Measurements from ENCODE around the gene EEFSEC.

Gene EEFSEC

DNA sequence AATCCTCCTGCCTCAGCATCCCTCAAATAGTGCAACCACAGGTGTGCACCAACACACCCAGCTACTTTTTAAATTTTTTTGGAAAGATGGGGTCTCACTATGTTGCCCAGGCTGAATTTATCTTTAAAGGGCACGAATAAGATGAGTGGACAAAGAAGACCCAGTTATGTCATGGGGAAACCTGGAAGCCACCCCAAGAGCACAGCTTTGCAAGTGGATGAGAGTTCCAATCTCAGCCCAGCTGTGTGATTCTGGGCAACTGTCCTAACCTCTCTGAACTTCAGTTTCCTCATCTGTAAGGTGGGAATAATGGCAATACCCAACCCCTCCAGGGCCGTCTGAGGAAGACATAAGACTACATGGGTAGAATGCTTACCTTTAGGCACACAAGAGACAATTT is 281.2 kb downstream of the EEFSEC start:
- no peak for DNase-seq

DNA sequence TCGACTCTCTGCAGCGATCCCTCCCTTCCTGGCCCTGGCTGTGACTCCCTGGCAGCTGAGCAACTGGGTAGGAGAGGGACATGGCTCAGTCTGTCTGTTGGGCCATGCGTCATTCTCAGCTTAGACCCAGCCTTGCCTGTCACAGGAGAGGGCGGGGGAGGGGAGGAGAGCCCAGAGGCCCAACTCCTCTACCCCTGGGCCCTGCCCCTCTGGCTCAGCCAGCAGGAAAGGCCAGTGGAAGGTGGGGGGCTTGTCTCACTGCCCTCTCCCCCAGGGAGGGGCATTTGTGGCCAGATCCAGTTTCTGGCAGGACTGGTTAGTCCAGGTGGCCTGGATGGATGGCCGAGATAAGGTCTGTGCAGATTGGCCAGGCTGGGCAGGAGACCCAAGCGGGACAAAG is 281.8 kb downstream of the EEFSEC start:
- no peak for DNase-seq

DNA sequence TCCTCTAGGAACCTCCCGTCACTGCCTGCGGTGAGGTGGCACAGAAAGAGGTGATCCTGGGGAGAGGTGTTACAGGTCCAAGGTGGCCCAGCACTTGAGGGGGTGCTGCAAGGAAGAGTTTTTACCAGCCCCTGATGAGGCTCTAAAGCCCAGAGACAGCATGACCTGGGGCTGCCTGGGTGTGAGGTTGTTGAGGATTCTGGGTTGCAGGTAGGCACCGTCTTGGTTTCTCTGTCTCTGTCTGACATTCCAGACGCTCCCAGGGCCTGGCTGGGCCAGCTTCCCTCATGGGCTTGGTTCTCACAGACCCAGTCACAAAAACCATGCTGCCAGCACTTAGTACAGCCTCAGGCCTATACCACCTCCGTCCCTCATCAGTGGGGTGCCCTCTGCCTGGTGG is 282.3 kb downstream of the EEFSEC start:
- no peak for DNase-seq

DNA sequence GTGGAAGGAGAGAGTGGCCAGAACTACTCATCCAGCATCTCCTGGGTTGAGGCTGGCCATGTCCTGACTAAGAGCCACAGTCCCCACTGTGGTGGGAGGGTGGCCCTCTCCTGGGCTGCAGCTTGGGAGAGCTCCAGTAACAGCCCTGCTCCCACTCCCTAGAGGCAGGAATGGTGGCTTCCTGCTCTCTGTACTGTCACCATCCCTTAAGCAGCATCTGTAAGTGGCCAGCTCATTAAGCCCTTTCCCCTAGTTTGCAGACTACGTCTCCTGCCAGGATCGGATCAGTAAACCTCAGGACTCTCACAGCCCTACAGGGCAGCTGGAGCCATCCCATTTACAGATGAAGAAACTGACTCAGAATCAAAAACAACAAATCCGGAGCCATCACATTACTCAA is 282.9 kb downstream of the EEFSEC start:
- DNase-seq, result no peak

DNA sequence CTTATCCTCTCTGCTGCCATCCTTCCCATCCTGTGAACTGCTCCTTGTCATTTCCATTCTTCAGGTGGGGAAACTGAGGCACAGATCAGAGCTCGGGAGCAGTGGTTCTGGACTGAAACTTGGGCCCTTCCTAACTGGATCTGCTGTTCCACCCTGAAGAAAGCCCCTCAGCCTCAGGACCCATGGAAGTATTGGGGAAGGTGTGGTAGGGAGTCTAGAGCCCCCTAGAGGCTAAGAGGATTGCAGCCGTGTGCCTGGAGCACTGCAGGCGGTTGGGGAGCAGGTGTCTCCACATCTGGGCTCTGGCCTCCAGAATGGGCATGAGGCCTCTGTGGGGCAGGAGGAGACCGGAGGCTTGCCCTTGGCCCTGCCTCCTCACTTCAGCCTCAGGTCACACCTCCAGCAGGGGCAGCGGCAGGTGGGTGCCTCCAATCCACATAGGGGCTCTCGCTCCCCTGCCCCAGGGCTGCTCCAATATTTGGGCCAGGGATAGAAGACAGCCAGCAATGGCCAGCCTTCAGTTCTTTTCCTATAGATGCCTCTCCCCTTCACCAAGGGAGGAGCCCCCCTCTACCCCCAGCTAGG is 285.3 kb downstream of the EEFSEC start:
- DNase-seq, result no peak

DNA sequence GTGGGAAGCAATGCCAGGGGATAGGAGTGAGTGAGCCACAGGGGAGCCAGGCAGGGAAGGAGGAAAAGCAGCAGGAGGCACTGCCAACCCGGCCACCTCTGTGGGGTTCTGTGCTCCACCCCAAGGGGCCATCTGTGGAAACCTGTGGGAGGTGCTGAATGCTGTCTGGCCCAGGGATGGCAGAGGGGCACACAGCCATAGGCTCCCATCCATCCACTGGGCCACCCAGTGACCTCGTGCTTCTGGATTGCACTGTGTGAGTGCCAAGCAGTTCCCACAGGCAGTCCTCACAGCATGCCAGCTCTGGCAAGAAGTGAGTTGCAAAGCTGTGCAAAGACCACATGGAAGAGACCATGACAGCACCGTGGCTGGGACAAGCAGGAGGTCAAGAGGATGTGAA is 285.9 kb downstream of the EEFSEC start:
- no peak for DNase-seq

DNA sequence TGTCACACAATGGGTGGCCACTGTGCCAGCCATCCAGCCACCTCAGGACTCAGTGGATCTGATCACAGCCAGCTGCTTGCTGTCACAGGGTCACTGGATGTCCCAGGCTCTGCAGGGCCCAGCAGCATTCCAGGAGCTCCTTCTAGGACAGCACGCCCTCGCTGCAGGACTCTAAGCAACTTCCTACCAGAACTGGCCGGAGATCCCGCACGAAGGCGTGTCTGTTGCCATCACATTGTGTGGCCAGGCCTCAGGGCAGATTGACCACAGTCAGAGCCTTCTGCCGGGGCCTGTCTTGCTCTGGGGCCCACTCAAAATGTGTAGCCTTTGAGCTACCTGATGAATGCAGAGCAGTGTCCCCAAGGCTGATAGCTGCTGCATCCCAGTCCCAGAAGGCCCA is 288.8 kb downstream of the EEFSEC start:
- DNase-seq, result no peak

DNA sequence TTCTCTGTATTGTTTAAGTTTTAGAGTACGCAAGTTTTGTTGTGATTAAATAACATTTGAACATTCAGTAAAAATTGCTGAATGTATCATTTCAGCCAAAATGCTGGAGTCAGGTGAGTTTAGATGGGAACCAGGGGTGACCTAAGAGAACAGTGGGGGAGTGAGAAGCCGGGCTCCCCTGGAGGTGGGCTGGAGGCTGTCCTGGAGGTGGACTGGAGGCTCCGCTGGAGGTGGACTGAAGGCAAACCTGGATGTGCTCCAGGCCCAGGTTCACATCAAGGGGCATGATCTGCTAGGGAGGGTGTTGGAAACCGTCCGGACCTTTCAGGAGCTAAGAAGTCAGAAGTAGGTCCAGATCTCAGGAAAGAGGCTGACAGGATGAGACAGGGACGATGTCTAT is 289.7 kb downstream of the EEFSEC start:
- DNase-seq, result no peak

DNA sequence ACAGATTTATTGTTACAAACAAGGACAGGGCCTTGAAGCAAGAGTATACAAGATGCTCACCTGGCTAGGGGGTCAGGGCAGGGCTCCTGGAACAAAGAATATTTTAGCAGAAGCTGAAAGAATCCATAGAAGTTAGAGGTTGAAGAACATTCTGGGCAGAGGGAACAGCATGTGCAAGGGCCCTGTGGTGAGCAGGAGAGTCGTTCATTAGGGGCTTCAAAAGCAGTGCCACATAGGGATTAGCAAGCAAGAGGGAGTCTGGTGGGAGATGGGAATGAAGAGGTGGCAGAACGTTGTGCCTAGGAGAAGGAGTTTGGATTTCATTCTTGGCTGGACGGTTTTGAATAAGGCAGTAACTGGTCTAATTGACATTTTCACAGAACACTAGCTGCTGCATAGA is 290.5 kb downstream of the EEFSEC start:
- no peak for DNase-seq

DNA sequence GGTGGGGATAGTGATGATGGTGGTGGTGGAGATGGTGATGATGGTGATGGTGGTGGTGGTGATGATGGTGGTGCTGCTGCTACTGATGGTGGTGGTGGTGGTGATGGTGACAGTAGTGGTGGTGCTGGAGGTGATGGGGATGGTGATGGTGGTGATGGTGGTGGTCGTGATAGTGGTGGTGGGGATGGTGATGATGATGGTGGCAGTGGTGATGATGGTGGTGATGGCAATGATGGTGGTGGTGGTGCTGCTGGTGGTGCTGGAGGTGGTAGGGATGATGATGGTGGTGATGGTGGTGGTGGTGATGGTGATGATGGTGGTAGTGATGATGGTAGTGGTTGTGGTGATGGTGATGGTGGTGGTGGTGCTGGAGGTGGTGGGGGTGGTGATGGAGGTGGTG is 292.1 kb downstream of the EEFSEC start:
- no peak for DNase-seq

DNA sequence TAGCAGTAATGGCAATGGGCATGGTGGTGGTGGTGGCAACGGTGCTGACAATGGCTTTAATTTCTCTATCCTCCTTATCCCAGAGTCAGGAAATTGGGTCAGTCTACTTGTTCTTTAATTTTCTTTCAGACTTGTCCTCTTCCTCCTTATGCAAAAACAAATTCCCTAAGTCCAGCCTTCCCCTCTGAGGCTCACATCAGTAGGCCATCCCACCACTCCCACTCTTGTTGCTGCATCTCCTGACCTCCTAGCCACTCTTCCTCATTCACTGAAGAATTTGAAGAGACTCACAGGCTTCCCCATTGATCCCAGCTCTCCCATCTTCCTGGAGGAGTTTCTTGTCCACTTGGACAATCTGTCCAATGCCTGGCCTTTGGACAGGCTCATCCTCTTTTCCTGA is 293.5 kb downstream of the EEFSEC start:
- DNase-seq, result no peak

DNA sequence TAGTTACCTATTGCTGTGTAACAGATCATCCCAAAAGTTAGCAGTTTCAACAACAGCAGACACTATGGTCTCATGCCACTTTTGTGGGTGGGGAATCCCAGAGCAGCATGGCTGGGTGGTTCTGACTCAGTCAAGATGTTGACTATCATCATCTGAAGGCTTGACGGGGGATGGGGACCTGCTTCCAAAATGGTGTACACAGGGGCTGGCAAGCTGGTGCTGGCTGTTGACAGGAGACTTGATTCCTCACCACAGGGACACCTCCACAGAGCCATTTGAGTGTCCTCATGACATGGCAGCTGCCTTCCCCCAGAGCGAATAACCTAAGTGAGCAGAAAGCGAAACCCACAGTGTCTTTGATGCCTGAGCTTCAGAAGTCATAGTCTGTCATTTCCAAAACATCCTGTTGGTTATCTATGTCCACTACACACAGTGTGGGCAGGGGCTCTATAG is 294.3 kb downstream of the EEFSEC start:
- no peak for DNase-seq

DNA sequence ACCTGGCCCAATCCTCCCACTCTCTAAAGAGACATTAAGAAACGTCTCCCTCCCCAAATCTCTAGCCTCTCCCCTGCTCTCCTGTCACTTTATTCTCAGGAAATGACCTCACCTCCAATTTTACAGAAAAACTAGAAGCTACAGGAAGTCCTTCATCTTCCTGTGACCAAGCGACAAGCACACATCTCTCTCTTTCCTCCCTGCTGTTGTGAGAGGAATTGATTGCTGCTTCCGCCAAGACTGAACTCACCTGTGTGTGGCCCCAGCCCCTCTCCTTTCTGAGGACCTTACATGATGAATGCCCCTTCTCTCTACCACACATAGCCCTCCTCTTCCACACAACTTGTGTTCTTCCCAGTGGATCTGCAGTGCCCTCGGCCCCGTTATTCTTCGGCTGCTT is 295.2 kb downstream of the EEFSEC start:
- DNase-seq, result no peak

DNA sequence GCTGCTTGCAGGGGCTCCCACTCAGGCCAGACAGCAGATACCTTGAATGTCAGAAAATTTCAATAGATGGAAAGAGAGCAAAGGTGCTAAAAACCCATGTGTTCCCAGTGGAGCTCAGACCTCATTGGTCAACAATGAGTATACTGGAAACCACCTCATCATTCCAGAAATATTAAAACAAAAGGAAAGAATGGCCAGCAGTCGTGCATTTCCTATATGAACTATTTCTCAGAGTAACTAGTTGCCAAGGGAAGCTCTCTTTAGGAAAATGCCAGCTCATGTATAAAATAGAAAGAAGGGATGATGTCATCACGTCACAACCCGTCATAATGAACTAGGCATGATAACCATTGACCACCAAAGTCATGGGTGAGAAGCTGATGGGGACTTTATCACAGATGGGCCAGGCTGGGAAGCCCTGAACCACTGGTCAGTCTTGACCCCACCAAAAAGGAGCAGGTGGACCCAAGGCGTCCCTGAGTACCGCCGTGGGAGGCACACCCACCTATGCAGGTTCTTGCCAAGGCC is 295.9 kb downstream of the EEFSEC start:
- no peak for DNase-seq

DNA sequence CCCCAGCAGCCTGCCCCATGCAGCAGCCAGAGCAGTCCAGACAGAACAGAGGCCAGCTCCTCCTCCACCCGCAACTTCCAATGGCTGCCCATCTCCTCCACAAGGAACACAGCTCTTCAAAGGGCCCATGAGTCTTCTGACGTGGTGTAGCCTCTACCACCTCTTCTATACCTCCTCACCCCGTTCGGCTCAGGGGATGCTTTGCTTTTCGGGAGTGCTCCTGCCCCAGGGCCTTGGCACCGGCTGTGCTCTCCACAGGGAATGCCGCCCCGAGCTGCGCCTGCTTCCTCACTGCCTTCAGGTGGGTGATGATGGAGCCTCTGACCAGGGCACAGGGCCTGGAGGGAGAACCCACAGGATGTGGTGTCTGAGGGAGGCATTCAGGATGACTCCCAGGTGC is 298.8 kb downstream of the EEFSEC start:
- no peak for DNase-seq

DNA sequence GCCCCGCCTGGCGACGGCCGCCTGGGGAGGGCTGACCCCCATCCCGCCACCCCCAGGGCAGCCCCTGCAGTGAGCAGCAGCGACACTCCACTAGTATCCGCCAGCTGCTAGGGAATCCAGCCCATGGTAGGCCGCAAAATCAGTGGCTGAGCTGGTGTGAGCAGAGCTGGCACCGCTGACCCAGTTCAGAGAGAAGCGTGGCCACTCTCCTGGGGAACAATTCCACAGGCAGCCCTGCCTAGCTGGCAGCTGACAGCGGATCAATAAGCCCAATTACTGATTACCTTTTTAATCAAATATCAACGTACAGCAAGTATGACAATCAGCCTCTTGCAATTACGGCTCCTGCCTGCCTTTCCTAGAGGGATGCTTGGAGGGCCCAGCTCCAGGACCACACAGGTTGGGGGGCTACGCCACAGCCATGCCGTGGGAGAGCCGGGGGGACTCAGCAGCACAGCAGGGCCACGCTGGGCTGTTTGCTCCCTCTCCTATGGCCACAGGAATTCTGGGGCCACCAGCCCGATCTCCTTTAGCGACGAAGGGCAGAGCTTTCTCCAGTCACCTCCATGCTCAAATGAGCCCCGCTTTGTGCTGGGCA is 299.5 kb downstream of the EEFSEC start:
- no peak for DNase-seq

DNA sequence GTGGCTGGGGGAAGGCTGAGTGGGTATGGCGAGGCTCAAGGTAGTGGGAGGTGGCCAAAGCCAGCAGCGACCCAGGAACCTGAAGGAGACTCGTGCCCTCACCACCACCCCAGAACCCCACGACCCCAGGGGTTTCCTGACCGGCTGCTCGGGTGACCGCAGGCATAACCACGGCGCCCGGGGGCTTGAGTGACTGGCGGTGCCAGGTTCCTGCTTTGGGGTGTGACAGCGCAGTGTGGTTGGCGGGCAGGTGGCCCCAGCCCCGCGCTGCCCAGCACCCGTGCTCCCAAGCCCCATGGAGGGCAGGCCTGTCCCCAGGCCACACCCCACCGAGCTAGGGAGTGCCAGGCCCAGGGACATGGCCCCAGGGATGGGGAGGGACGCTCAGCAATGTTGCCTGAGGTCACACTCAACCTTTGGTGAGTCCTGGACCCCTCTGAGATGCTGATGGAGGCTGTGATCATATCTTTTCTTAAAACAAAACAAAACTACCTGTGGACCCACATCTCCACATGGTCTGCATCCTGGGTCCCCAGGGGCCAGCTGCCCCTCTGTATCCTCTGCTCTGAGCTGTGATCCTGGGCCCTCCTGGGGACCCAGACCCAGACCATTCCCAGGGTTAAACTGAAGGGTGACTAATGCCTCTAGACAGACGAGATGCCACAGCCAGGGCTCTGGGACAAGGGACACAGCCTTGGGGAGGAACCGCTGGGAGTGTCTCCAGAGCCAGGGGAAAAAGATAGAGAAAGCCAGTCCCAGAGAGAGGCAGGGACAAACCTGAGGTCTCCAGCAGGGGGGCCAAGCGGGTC is 300.4 kb downstream of the EEFSEC start:
- no peak for DNase-seq

DNA sequence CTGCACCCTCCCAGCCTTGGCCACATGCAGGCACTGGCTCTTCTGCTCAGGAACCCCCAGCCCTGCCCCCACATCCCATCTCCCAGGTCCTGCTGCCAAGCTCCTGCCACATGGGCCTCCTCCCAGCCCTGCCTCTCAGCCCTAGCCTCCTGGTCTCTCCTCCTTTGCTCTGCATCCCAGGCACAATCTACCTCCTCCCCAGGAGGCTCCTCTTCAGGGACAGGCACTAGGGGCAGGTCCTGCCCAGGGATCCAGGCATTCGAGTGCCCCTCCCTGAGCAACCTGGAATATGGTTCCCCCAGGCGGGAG is 301.0 kb downstream of the EEFSEC start:
- DNase-seq, result no peak

DNA sequence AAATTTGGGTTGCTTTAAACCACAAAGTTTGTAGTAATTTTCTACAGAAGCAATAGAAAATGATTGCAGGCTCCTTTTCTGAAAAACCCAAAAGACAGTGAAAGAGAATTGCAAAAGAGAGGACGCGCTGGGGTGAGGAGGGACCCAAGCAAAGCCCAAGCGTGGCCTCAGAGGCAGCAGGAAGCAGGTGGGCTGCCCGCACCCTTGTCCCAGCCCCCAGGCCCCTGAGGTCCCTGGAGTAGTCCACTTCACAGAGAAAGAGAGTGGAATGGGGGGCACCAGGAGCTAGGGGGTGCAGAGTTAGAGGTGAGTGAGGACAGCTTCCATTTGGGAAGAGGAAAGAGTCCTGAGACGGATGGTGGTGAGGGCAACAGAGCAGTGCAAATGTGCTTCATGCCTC is 301.8 kb downstream of the EEFSEC start:
- no peak for DNase-seq

DNA sequence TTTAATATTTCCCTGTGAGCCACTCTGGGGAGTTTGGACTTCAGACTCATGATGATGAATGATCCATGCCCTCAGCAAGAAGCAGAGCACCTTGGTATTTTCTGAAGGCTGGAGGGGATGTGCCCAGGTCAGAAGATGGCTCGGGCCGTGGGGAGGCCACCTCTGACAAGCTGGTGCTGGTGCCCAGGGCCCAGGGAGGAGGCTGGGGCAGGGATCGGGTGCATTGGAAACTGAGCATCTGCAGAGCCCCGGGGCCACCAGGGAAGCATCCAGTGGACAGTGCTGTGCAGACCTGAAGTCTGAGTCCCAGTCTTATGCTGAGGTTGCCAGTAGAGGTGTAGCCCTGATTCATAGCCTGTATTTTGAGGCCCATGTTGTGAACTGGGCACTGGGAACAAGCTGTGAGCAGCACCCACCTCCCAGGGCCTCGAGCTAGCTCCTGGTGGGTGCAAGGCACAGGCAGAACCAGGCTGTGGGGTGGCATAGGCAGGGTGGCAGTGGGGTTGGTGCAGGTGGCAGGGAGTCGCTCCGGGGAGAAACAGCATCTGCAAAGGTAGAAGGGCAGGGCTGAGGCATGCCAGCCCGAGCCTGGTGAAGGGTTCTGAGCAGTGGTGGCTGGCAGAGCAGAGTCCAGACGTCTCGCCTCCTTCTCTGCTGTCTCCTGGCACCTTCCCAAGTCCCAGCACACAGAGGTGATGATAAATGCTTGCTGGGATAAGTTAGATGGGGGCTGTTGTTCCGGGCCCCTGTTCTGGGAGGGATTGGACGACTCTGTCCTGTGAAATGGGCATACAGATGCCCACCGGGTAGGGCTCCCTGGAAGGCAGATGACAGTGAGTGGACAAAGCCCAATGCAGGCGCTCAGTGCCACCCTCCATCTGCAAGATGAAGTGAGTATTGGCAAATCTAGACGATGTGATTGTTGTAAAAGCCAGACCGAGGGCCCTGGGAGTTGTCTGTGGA is 302.8 kb downstream of the EEFSEC start:
- no peak for DNase-seq

DNA sequence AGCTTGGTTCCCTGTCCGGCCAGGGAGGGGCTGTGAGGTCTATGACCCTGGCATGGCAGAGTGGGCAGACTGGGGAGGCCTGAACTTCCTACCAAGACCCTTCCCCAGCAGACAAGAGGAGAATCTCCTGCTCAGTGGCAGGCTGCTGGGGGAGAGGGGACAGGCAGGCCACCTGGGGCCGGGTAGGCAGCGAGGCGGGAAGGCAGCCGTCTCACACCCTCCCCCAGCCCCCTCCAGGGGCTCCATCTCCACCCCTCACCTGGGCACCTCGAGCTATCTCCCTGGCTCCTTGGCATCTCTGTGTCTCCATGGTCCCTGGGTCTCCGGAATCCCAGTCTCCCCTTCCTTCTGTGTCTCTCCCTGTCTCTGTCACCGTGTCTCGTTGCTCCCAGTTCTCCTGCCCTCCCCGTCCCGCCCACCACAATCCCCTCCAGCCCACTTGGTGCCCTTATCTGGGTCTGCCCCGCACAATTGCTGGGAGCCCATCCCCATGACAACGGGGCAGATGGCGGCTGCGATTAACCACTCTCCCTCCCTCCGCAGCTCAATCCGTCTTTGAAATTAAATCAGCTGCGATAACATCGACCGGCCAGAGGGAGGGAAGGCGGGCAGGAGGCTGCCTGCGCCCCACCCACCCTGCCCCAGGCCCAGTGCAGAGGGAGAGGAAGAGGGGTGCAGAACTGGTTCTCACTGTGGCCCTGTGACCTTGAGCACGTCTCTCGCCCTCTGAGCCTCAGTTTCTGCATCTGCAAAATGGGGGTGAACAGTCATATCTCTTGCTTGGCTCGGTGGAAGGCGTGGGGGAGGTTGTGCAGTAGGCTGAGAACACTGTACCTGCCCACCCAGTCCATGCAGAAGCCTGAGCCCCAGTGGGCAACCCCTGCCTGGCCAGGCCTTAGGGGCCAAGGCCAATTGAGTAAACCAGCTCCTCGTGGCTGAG is 303.8 kb downstream of the EEFSEC start:
- no peak for DNase-seq

DNA sequence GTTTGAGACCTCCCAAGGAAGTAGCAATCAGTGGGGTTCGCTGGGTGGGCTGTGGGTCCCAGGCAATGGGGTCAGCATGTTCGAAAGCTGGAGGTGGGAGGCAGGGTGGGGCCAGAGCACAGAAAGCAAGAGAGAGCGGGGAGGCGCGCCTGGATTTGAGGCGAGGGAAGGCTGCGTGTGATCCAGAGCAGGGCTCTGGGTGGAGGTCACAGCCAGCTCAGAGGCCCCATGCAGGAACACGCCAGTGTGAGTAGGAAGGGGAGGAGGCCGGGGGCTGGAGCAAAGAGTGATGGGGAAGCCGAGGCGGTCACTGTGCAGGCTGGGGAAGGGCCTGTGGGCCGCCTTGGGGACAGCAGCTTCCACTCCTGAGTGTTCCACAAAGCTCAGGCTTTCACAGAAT is 304.7 kb downstream of the EEFSEC start:
- DNase-seq, result no peak
